ENCODE results near the gene MEF2C.

Gene MEF2C

GRCh38 chr5:88688984-88689667 lies 193.9 kb downstream of the MEF2C start:
- DNase-seq (ENCODE audit: low read depth in 2 of 2) = no peak

- DNase-seq (ENCODE audit: low read depth in 2 of 2) = no peak
These were observed 194.6 kb downstream of the MEF2C start for GRCh38 chr5:88688156-88688983.

- DNase-seq (ENCODE audit: low read depth in 2 of 2) = no peak
These were observed 195.5 kb downstream of the MEF2C start for GRCh38 chr5:88687373-88687911.

GRCh38 chr5:88686726-88687125 lies 196.3 kb downstream of the MEF2C start:
- DNase-seq (ENCODE audit: low read depth in 2 of 2) = no peak

GRCh38 chr5:88685591-88686541 lies 197.1 kb downstream of the MEF2C start:
- no peak for DNase-seq (ENCODE audit: low read depth in 2 of 2)

GRCh38 chr5:88683506-88684135 lies 199.4 kb downstream of the MEF2C start:
- no peak for DNase-seq (ENCODE audit: low read depth in 2 of 2)

GRCh38 chr5:88682881-88683361 lies 200.1 kb downstream of the MEF2C start:
- no peak for DNase-seq (ENCODE audit: low read depth in 2 of 2)

GRCh38 chr5:88682131-88682530 lies 200.9 kb downstream of the MEF2C start:
- DNase-seq (ENCODE audit: low read depth in 2 of 2) = no peak

GRCh38 chr5:88681211-88681803 lies 201.7 kb downstream of the MEF2C start:
- no peak for DNase-seq (ENCODE audit: low read depth in 2 of 2)

GRCh38 chr5:88680253-88681132 lies 202.5 kb downstream of the MEF2C start:
- peak; percentile 74 to 75 for DNase-seq (ENCODE audit: low read depth in 2 of 2)

- DNase-seq (ENCODE audit: low read depth in 2 of 2) = no peak
These were observed 203.3 kb downstream of the MEF2C start for GRCh38 chr5:88679638-88680037.

- no peak for DNase-seq (ENCODE audit: low read depth in 2 of 2)
These were observed 204.1 kb downstream of the MEF2C start for GRCh38 chr5:88678770-88679381.

GRCh38 chr5:88677943-88678769 lies 204.8 kb downstream of the MEF2C start:
- DNase-seq (ENCODE audit: low read depth in 2 of 2) = no peak

GRCh38 chr5:88677376-88677895 lies 205.5 kb downstream of the MEF2C start:
- no peak for DNase-seq (ENCODE audit: low read depth in 2 of 2)

GRCh38 chr5:88676637-88677375 lies 206.2 kb downstream of the MEF2C start:
- no peak for DNase-seq (ENCODE audit: low read depth in 2 of 2)

GRCh38 chr5:88675708-88676636 lies 207.0 kb downstream of the MEF2C start:
- DNase-seq (ENCODE audit: low read depth in 2 of 2) = no peak
